Urinary bladder (tissue), 4 donors: ENCODE measurements around the gene NHP2. TPM values are rescaled to one million over a fixed set of nuclear protein-coding genes. Genes with fewer than 3 reads are reported as not detected.
"Not testable (repeated sequence)": the region's sequence is repeated elsewhere in the genome, so short reads cannot be mapped to it uniquely, and the experiment has no call there.

Experiments
- DNase-seq: peaks from one replicate; pipeline ENCODE4 v3.0.0-alpha.2; 2015; ENCODE audit errors: extremely low spot score
- H3K27ac ChIP-seq: one replicate; pipeline ENCODE4 v1.5.1; 2013; ENCODE audit warnings: low read depth, mild to moderate bottlenecking, moderate library complexity
- H3K36me3 ChIP-seq: one replicate; pipeline ENCODE4 v1.6.1; 2013; ENCODE audit warnings: mild to moderate bottlenecking, moderate library complexity; ENCODE audit not compliant: insufficient read depth
- H3K4me1 ChIP-seq: one replicate; pipeline ENCODE4 v1.6.1; 2013; ENCODE audit warnings: mild to moderate bottlenecking, moderate library complexity; ENCODE audit not compliant: insufficient read depth
- H3K4me3 ChIP-seq: one replicate; pipeline ENCODE4 v1.5.1; 2013; ENCODE audit warnings: low read depth, low read length
- WGBS: extraction: QIAGEN DNeasy Blood & Tissue Kit; methylation state at CpG from one replicate; pipeline ENCODE4 v1.1.7; 2013; 5-methylcytosine and 5-hydroxymethylcytosine counted together
- polyA plus RNA-seq: library from polyadenylated mRNA; stranded (reverse); fragments of 200-250 nt; gene quantifications from one replicate; pipeline ENCODE4 v1.2.3, GENCODE V29; 2013
- total RNA-seq: library from RNA; depleted of rRNA; stranded (reverse); fragments of >200 nt; gene quantifications from one replicate; pipeline ENCODE4 v1.2.3, GENCODE V29; 2014
- donor health status: healthy with polysubstance abuse.
- donor health status: healthy.

Gene NHP2
- total and polyA plus RNA-seq, 2 donors, result 44.0 to 203 TPM

- peak overlapping the region; percentile 91 for H3K4me3 ChIP-seq
- DNase-seq, result no peak
- WGBS, result 23% methylated on average over 10 of the region's 10 CpGs
- H3K36me3 ChIP-seq, result no peaks in the 10 kb centered on the region
- H3K4me1 ChIP-seq, result no peaks in the 10 kb centered on the region
- H3K27ac ChIP-seq, result no peak overlapping the region
Measured at GRCh38 chr5:178131446-178131996, 22.2 kb downstream of the NHP2 start.

- no peak for DNase-seq
- H3K27ac ChIP-seq, result peak within 1 kb of the TSS; percentile 85
- 2% methylated on average over 102 of the region's 102 CpGs for WGBS
- H3K4me3 ChIP-seq, result peak within 1 kb of the TSS; percentile 91
- no peaks in the 10 kb centered on the region for H3K36me3 ChIP-seq
- H3K4me1 ChIP-seq, result no peaks in the 10 kb centered on the region
Measured at GRCh38 chr5:178130576-178131445, 22.9 kb downstream of the NHP2 start, which contains the start of gene RMND5B. Gene RMND5B, plus strand, starts transcription at chr5:178131014. Its CDS starts 7,106 bp downstream, at chr5:178138120.

GRCh38 chr5:178130234-178130575 is 23.5 kb downstream of the NHP2 start:
- WGBS, result 8% methylated on average over 11 of the region's 11 CpGs
- not testable (repeated sequence) for H3K4me1 ChIP-seq, DNase-seq, H3K36me3 ChIP-seq
- Histone ChIP-seq H3K4me3 (peak overlapping the region; percentile 91), H3K27ac (peak overlapping the region; percentile 85)

- Histone ChIP-seq H3K36me3 (no peaks in the 10 kb centered on the region), H3K27ac (no peak overlapping the region), H3K4me3 (no peak overlapping the region), H3K4me1 (no peaks in the 10 kb centered on the region)
- DNase-seq, result no peak
- 90% methylated on average over 9 of the region's 9 CpGs for WGBS
Measured at GRCh38 chr5:178129296-178129695, 24.4 kb downstream of the NHP2 start.

GRCh38 chr5:178127300-178128009 is 26.2 kb downstream of the NHP2 start:
- DNase-seq, H3K4me3 ChIP-seq, H3K27ac ChIP-seq, H3K4me1 ChIP-seq, H3K36me3 ChIP-seq: not testable (repeated sequence)
- 76% methylated on average over 14 of the region's 14 CpGs for WGBS

GRCh38 chr5:178126556-178126955 is 27.1 kb downstream of the NHP2 start:
- H3K36me3 ChIP-seq, result no peaks in the 10 kb centered on the region
- DNase-seq, result no peak
- no peaks in the 10 kb centered on the region for H3K4me1 ChIP-seq
- H3K27ac ChIP-seq, result no peak overlapping the region
- 68% methylated on average over 3 of the region's 3 CpGs for WGBS
- no peak overlapping the region for H3K4me3 ChIP-seq

GRCh38 chr5:178125253-178125906 is 28.3 kb downstream of the NHP2 start:
- H3K4me1 ChIP-seq, result no peaks in the 10 kb centered on the region

GRCh38 chr5:178123966-178124925 is 29.4 kb downstream of the NHP2 start:
- H3K36me3 ChIP-seq, result no peaks in the 10 kb centered on the region
- H3K27ac ChIP-seq, result no peak overlapping the region
- H3K4me1 ChIP-seq, result no peaks in the 10 kb centered on the region
- H3K4me3 ChIP-seq, result no peak overlapping the region
- DNase-seq, result no peak
- 77% methylated on average over 18 of the region's 18 CpGs for WGBS

More at GRCh38 chr5:178125253-178125906, 28.3 kb downstream of the NHP2 start:
- Histone ChIP-seq H3K36me3 (no peaks in the 10 kb centered on the region), H3K27ac (no peak overlapping the region), H3K4me3 (no peak overlapping the region)
- DNase-seq, result no peak
- 76% methylated on average over 10 of the region's 10 CpGs for WGBS

GRCh38 chr5:178123094-178123965 is 30.4 kb downstream of the NHP2 start:
- Histone ChIP-seq H3K36me3 (no peaks in the 10 kb centered on the region), H3K4me3 (no peak overlapping the region), H3K27ac (no peak overlapping the region), H3K4me1 (no peaks in the 10 kb centered on the region)
- DNase-seq, result no peak
- WGBS, result 89% methylated on average over 13 of the region's 13 CpGs

- H3K36me3 ChIP-seq, result no peaks in the 10 kb centered on the region
- H3K4me1 ChIP-seq, result no peaks in the 10 kb centered on the region
- WGBS, result 85% methylated on average over 5 of the region's 5 CpGs
- no peak overlapping the region for H3K27ac ChIP-seq
- no peak overlapping the region for H3K4me3 ChIP-seq
- DNase-seq, result no peak
Measured at GRCh38 chr5:178122346-178122745, 31.3 kb downstream of the NHP2 start.

- 56% methylated on average over 38 of the region's 38 CpGs for WGBS
- Histone ChIP-seq H3K27ac (no peak overlapping the region), H3K36me3 (no peaks in the 10 kb centered on the region), H3K4me1 (no peaks in the 10 kb centered on the region), H3K4me3 (no peak overlapping the region)
- no peak for DNase-seq
Measured at GRCh38 chr5:178121391-178122276, 32.1 kb downstream of the NHP2 start.
